Calu3 (cell line): ENCODE measurements around the gene TBC1D22B. TPM values are rescaled to one million over a fixed set of nuclear protein-coding genes. Genes with fewer than 3 reads are reported as not detected.

ENCODE experiments used
- BruUV-seq: library from RNA; stranded (reverse); fragments of 400-500 nt; replicated peaks from 2 replicates; lab custom pipeline; 2021; lab: Mats Ljungman, UMichigan
- CTCF ChIA-PET: fragments of 300-600 bp; sonication (Branson Sonifier 250); formaldehyde crosslinking; loops from one replicate; lab custom pipeline; 2022; ENCODE audit warnings: antibody characterized with exemption; lab: Charles Lee
- DNase-seq: peaks from one replicate; pipeline ENCODE4 v3.0.0; 2022
- H3K27ac Mint-ChIP-seq: one replicate; pipeline ENCODE4 v1.8.0; 2022; ENCODE audit warnings: mixed read lengths; ENCODE audit not compliant: unreplicated experiment
- H3K27me3 Mint-ChIP-seq: one replicate; pipeline ENCODE4 v1.8.0; 2022; ENCODE audit warnings: mixed read lengths; ENCODE audit not compliant: unreplicated experiment
- H3K36me3 Mint-ChIP-seq: one replicate; pipeline ENCODE4 v1.8.0; 2022; ENCODE audit warnings: mild to moderate bottlenecking, moderate library complexity, mixed read lengths; ENCODE audit not compliant: insufficient read depth, unreplicated experiment
- H3K4me1 Mint-ChIP-seq: one replicate; pipeline ENCODE4 v1.8.0; 2022; ENCODE audit warnings: mild to moderate bottlenecking, low read depth, mixed read lengths; ENCODE audit not compliant: unreplicated experiment
- H3K4me3 Mint-ChIP-seq: one replicate; pipeline ENCODE4 v1.8.0; 2022; ENCODE audit warnings: mild to moderate bottlenecking, low read depth, moderate library complexity, mixed read lengths; ENCODE audit not compliant: unreplicated experiment
- H3K9me3 Mint-ChIP-seq: one replicate; pipeline ENCODE4 v1.8.0; 2022; ENCODE audit warnings: low read depth, mixed read lengths; ENCODE audit not compliant: unreplicated experiment
- intact Hi-C: fragments of 100-400 bp; cut with micrococcal nuclease; formaldehyde crosslinking; loops from one replicate; pipeline ENCODE4 v1.10.0; 2022; ENCODE audit not compliant: unreplicated experiment
- total RNA-seq: library from RNA; stranded (reverse); gene quantifications from 2 replicates; pipeline ENCODE4 v1.2.3, GENCODE V29; 2022
- TF ChIP-seq, protein P1 (sequence below): fragments of 200-600 bp; IDR thresholded peaks from one replicate; pipeline ENCODE4 v1.8.0; 2022; ENCODE audit warnings: antibody characterized with exemption; ENCODE audit not compliant: unreplicated experiment

TBC1D22B gene
- total RNA-seq, 1 experiment from 2014 or later, result 14.6 TPM

DNA sequence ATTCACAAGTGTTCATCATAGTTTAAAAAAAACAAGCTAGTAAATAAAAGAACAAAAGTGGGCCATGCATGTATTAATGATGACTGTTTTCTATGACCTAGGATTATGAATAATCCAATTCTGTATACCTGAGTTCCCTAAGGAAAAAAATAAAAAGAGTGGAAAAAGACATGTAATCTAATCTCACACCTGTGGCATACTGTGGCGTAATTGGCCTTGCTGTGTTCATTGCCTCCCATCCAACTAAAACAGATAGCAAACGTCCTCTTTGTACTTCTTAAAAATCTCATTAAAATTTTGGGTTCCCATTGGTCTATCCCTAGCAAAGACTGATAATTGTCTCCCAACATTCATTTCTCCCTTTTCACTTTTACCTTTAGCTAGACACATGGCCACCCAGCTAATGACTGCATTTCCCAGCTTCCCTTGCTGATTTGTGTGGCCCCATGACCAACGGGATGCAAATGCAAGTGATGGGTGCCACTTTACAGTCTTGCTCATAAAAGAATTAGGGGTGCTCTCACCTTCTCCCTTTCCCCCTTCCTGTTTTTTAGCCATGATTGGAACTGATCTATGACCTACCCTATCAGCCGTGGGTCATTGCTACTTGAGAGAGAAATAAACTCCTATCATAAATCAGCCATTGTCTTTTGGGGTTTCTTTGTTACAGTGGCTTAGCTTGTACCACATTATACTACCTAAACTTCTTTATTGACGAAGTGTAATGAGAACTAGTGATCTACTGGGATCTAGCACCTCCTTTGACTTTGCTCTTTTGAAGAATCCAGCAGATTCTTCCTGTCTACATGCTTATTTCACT is 32.0 kb upstream of the TBC1D22B start:
- no peak overlapping the region for H3K4me3 Mint-ChIP-seq
- no TSS peak for BruUV-seq

GRCh38 chr6:37230104-37230503 is 27.5 kb upstream of the TBC1D22B start:
- H3K9me3 Mint-ChIP-seq, result no peaks in the 10 kb centered on the region
- no peak overlapping the region for H3K27ac Mint-ChIP-seq
- no peaks in the 10 kb centered on the region for H3K4me1 Mint-ChIP-seq
- TF ChIP-seq, protein P1, sequence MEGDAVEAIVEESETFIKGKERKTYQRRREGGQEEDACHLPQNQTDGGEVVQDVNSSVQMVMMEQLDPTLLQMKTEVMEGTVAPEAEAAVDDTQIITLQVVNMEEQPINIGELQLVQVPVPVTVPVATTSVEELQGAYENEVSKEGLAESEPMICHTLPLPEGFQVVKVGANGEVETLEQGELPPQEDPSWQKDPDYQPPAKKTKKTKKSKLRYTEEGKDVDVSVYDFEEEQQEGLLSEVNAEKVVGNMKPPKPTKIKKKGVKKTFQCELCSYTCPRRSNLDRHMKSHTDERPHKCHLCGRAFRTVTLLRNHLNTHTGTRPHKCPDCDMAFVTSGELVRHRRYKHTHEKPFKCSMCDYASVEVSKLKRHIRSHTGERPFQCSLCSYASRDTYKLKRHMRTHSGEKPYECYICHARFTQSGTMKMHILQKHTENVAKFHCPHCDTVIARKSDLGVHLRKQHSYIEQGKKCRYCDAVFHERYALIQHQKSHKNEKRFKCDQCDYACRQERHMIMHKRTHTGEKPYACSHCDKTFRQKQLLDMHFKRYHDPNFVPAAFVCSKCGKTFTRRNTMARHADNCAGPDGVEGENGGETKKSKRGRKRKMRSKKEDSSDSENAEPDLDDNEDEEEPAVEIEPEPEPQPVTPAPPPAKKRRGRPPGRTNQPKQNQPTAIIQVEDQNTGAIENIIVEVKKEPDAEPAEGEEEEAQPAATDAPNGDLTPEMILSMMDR, result no peak
- no peak overlapping the region for H3K4me3 Mint-ChIP-seq
- no peaks in the 10 kb centered on the region for H3K27me3 Mint-ChIP-seq
- no TSS peak for BruUV-seq
- no peaks in the 10 kb centered on the region for H3K36me3 Mint-ChIP-seq
- DNase-seq, result no peak
- CTCF ChIA-PET, result no interaction called here
- intact Hi-C loops, result no loop called here

More for the DNA sequence above, 32.0 kb upstream of the TBC1D22B start:
- peaks cover 15% of the 10 kb centered on the region for H3K36me3 Mint-ChIP-seq
- CTCF ChIA-PET, result no interaction called here
- H3K27me3 Mint-ChIP-seq, result no peaks in the 10 kb centered on the region
- TF ChIP-seq, protein P1, result no peak
- H3K4me1 Mint-ChIP-seq, result peaks cover 14% of the 10 kb centered on the region
- no peak overlapping the region for H3K27ac Mint-ChIP-seq
- intact Hi-C loops, result no loop called here
- DNase-seq, result no peak
- no peaks in the 10 kb centered on the region for H3K9me3 Mint-ChIP-seq

GRCh38 chr6:37232430-37233017 is 25.0 kb upstream of the TBC1D22B start:
- Mint-ChIP-seq H3K9me3 (no peaks in the 10 kb centered on the region), H3K36me3 (no peaks in the 10 kb centered on the region), H3K4me3 (no peak overlapping the region), H3K4me1 (peaks cover 10% of the 10 kb centered on the region), H3K27ac (no peak overlapping the region), H3K27me3 (no peaks in the 10 kb centered on the region)
- BruUV-seq, result no TSS peak
- TF ChIP-seq, protein P1, result no peak
- intact Hi-C loops, result no loop called here
- CTCF ChIA-PET, result interaction anchor here (0.6 kb wide), 1 partner anchor 23 kb away, joined by 5 read pairs; no protein-coding TSS in a partner anchor
- no peak for DNase-seq

GRCh38 chr6:37233541-37233940 is 24.0 kb upstream of the TBC1D22B start:
- TF ChIP-seq, protein P1, result no peak
- no peak for DNase-seq
- CTCF ChIA-PET, result interaction anchor here (0.6 kb wide), 2 partner anchors 22 to 43 kb away, joined by 4 to 5 read pairs; no protein-coding TSS in a partner anchor
- no peaks in the 10 kb centered on the region for H3K27me3 Mint-ChIP-seq
- H3K27ac Mint-ChIP-seq, result no peak overlapping the region
- BruUV-seq, result no TSS peak
- intact Hi-C loops, result no loop called here
- H3K4me3 Mint-ChIP-seq, result no peak overlapping the region
- no peaks in the 10 kb centered on the region for H3K9me3 Mint-ChIP-seq
- peaks cover 20% of the 10 kb centered on the region for H3K4me1 Mint-ChIP-seq
- H3K36me3 Mint-ChIP-seq, result no peaks in the 10 kb centered on the region
